Stimulated activated CD8-positive, alpha-beta memory T cell treated with anti-CD3 and anti-CD28 coated beads, Interleukin-12 subunit alpha, Interleukin-12 subunit beta, amount 100 ng/mL, for 24 hours (primary cell): ENCODE data around the gene EFR3B.

Experiments
- DNase-seq: peaks from one replicate; pipeline ENCODE4 v3.0.0-alpha.2; 2020; ENCODE audit errors: extremely low read depth

EFR3B gene

GRCh38 chr2:25072606-25073005 lies 30.7 kb downstream of the EFR3B start:
- no peak for DNase-seq

GRCh38 chr2:25073025-25073424 lies 31.1 kb downstream of the EFR3B start:
- DNase-seq, result no peak

GRCh38 chr2:25073914-25074313 lies 32.0 kb downstream of the EFR3B start:
- DNase-seq, result no peak

GRCh38 chr2:25074826-25075225 lies 33.0 kb downstream of the EFR3B start:
- no peak for DNase-seq

- no peak for DNase-seq
Measured at GRCh38 chr2:25076749-25077148, 34.9 kb downstream of the EFR3B start.

- DNase-seq, result no peak
Measured at GRCh38 chr2:25077789-25078169, 35.9 kb downstream of the EFR3B start.

- DNase-seq, result no peak
Measured at GRCh38 chr2:25078170-25079049, 36.5 kb downstream of the EFR3B start.

GRCh38 chr2:25079050-25079635 lies 37.3 kb downstream of the EFR3B start:
- DNase-seq, result no peak

- DNase-seq, result no peak
Measured at GRCh38 chr2:25081237-25081790, 39.4 kb downstream of the EFR3B start.

- DNase-seq, result no peak
Measured at GRCh38 chr2:25082002-25082622, 40.2 kb downstream of the EFR3B start.

- DNase-seq, result no peak
Measured at GRCh38 chr2:25085761-25086560, 44.1 kb downstream of the EFR3B start.

GRCh38 chr2:25088817-25089516 lies 47.1 kb downstream of the EFR3B start:
- no peak for DNase-seq

- no peak for DNase-seq
Measured at GRCh38 chr2:25089605-25090315, 47.9 kb downstream of the EFR3B start.

GRCh38 chr2:25090801-25091200 lies 48.9 kb downstream of the EFR3B start:
- no peak for DNase-seq

- no peak for DNase-seq
Measured at GRCh38 chr2:25091265-25091664, 49.4 kb downstream of the EFR3B start.

- no peak for DNase-seq
Measured at GRCh38 chr2:25098056-25098455, 56.2 kb downstream of the EFR3B start.

GRCh38 chr2:25098670-25099486 lies 57.0 kb downstream of the EFR3B start:
- DNase-seq, result no peak

- DNase-seq, result peak; percentile 10
Measured at GRCh38 chr2:25102352-25102751, 60.5 kb downstream of the EFR3B start.

- DNase-seq, result no peak
Measured at GRCh38 chr2:25103287-25103871, 61.5 kb downstream of the EFR3B start.
